GM19240 (cell line): ENCODE measurements around the gene C1QBP.
"Not testable (repeated sequence)": the region's sequence is repeated elsewhere in the genome, so short reads cannot be mapped to it uniquely, and the experiment has no call there.

ENCODE experiments used
- DNase-seq: peaks from one replicate; pipeline ENCODE4 v3.0.0; 2011; ENCODE audit warnings: low spot score; ENCODE audit not compliant: insufficient read length

Gene C1QBP

DNA sequence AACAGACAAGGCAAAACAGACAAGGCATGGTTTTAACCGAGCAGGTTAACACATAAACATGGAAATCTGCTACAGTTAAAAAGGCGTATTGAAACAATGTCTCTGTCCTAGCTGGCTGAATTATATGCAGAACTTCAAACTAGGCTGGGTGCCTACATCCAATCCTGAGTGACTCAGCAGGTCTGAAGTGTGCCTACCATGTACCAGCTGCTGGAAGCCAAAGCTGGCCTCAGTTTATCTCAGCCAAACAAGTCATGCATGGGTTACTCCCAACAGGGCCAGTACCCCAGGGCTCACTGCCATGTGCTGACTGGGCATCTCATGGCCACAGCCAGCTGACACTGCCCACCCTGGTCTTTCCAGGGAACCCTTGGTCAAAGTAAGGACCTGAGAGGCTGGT lies 4.0 kb downstream of the C1QBP start:
- no peak for DNase-seq

DNA sequence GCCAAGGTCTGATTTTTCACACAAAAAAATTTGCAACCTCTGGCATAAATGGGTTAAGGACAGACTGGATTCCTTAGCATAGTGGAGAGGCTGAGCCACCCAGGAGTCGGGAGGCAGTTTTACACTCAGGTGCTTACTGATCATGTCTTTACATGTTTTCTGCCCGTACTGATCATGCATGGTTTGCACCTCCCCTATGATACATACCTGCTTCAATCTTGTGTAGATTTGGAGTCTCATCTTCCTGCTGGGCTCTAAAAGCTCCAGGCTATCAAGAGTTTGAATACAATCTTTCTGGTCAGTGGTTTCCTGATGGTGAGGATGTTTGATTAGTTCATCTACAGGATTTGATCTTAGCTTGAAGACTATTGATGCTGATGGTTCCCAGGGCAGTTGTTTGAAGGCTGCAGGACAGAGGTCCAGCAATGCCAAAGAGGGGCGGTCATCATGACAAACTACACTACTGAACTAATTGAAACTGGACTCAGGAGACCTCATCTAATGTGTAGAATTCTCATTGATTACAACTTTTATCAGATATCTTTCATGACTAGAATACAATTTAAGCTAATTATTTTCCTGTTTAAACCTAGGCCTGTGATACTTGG lies 6.9 kb downstream of the C1QBP start:
- no peak for DNase-seq

DNA sequence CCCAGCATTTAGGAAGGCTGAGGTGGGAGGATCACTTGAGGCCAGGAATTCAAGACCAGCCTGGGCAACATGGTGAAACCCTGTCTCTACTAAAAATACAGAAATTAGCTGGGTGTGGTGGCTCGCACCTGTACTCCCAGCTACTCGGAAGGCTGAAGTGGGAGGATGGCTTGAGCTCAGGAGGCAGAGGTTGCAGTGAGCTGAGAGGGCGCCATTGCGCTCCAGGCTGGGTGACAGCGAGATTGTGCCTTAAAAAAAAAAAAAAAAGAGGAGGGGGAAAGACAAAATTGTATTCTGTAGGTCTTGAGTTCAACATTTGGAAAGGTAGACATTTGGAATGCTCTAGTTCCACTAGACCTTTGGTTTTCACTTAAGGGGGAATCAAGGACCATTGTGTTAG lies 7.7 kb downstream of the C1QBP start:
- DNase-seq: not testable (repeated sequence)

DNA sequence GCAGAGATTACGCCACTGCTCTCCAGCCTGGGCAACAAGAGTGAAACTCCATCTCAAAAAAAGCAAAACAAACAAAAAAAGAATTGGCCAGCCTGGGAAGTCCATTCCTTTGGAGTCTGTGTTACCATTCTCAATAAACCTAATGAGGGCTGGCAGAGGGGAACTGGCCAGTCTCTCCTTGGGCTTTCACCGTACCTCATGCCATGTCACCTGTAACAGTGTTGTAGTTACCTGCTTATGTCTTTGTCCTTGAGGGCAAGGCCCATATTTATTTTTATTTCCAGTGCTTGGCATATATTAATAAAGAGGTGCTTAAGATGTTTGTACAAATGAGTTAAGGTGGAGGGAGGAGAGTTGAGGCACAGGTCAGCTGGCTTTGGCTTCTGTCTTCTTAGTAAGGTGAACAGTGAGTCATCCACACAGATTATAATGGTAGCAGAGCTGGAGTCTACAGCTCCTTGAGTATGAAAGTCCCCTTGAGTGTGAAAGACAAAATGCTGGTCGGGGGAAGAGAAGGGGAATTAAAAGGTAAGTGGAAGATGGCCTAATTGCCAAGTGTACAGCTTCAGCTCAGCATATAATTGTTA lies 8.4 kb downstream of the C1QBP start:
- no peak for DNase-seq

DNA sequence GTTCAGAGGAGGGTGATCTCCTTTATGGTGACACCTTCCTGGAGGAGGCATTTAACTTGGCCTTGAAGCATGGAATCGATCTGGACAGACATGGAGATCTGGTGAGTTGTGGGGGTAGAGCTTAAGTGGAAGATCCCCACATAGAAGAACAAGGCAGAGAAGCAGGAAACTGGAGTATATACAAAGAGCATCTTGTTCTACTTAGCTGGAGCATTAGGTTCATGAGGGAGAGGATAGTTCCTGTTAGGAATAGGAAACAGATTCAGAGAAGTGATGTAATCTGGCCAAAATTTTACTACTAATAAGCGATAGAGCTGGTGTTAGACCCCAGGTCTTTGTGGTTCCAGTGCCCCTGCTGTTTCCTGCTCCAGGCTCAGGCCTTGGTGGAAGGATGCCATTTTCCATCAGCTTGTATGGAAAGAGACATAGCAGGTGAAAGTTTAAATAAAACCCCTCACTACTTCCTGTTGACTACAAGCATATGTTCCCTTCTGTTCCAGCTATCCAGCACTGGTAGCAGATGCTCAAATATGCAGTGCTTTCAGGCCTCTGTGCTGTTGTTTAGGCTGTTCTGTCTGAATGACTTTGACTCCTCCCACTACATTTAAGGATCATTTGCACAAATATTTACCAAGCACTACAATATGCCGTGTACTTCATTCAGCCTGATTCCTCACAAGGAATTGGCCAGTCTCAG lies 9.6 kb downstream of the C1QBP start:
- DNase-seq: no peak

DNA sequence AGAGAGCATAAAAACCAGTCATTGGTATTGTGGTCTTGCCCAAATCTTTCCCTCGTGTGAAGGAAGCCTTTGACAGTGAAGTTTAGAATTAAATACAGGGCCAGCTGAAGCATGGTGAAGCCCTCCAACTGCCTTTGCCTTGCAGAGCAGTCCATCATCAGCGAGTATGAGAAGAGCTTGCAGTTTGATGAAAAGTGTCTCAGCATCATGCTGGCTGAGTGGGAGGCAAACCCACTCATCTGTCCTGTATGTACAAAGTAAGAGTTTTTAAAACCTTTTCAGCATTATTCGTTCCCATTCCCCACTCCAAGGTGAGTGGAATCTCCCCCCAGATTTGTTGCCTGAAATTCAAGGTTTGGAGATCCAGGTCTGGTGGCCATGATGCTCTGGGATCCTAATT lies 13.1 kb downstream of the C1QBP start:
- no peak for DNase-seq

DNA sequence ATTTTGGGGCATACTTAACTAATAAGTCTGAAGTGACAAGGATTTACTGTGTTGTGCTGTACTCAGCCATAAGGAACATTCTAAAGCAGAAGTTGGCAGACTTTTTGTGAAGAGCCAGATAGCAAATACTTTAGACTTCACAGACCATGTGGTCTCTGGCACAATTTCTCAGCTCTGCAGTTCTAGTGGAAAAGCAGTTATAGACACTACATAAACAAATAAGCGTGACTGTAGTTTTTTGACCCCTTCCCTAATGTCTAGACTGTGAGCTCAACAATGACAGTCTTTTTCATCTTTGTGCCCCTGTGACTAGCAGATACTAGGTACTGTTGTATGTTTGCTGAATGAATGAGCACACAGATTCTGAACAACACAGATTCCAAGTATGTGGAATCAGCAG lies 14.0 kb downstream of the C1QBP start:
- no peak for DNase-seq

DNA sequence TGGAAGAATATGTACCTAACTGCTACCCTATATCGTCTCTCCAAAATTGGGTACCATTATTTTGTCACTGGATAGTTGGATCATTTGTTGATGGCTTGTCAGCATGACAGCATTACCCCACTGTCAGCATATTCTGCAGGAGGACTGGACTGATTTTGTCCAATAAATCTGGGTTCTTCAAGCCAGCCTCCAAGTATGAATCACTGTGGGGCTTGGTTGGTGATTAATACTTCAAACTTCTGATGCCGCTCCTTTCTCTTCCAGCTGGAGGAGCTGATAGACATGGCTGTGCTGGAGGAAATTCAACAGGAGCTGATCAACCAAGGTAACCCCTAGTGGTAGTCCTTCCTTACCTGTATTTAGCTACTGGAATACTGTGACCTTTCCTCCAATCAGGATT lies 16.4 kb downstream of the C1QBP start:
- no peak for DNase-seq

DNA sequence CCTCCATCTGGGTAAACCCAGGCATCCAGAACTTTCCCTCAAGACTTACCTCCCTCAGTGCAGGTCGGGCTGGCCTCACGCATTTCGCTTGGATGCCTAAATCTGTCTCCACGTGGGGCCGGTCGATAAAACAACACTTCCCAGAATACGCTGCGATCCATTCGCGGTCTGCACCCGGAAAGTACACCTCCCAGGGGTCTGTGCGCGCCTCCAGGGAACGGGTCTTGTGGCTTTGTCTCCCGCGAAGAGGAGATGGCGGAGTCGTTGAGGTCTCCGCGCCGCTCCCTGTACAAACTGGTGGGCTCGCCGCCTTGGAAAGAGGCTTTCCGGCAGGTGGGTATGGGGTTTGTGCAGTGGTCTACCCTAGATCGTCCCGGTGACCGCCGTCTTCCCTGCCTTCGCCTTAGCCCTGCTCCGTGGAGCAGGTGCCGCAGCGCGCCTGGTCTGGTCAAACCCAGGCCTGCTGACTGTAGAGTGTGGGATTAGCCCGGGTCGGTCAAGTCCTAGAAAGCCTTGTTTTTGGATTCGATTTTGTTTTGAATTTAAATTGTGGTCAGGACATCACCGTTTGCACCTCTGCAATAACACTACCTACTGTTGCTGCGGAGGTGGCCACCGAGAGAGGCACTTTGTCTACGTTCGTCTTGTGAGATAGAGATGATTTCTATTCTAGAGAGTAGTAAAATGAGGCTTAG lies 18.8 kb downstream of the C1QBP start, which contains the start of gene RPAIN:
RPAIN (plus strand) TSS at position 224 of the 695 bp plus-strand sequence; CDS start at position 253, 29 bp downstream.
- peak; percentile 50 for DNase-seq

DNA sequence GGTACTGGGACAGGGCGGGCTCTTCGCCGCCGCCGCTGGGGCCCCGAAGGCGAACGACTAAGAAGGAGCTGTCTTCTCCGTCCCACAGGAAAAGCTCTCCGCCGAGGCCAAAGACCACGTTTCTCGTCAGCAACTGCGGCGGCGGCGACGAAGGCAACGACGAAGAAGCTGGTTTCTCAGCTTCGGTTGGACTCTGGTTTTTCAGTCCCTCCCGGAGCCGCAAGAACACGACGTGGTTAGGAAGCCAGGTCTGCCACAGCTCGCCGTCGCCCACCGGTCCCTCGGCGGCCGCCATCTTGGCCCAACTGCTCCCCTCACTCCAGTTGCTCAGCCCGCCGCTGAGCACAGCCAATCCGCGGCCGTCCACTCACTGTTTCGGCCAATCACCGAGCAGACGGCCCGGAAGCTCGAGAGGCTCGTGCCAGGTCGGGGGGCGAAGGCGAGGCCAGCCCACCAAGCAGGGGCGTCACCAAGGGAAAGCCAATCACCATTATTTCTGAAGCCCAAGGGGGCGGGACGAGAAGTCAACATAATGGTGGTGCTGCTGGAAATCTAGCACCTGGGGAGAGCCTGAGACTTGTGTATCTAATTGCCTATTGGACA lies 19.5 kb downstream of the C1QBP start, which contains the start of gene NUP88:
NUP88 (minus strand) TSS at position 307 of the 603 bp plus-strand sequence; CDS start at position 295, 12 bp downstream.
- DNase-seq: peak; percentile 90

DNA sequence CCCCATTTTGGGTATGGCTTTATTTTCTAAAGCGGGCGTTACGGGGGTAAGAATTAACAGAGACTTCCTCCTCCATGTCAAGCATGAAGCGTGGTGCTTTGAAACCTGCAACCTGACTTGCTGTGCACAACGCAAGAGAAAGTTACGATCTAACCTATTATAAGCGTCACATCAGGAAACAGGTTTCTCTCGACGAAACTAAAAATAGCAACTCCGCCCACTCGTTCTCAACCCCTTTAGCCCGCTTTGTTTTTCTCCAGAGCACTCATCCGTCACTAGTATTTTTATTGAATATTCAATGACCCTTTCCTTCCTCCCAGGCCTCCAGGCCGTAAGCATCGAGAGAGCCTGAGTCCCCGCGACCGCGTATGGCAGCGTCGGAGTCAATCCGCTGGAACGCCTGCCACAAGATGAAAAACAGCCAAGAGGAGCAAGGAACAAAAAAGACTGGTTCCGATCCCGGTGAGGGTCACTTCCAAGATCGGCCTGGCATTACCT lies 20.0 kb downstream of the C1QBP start:
- no peak for DNase-seq

DNA sequence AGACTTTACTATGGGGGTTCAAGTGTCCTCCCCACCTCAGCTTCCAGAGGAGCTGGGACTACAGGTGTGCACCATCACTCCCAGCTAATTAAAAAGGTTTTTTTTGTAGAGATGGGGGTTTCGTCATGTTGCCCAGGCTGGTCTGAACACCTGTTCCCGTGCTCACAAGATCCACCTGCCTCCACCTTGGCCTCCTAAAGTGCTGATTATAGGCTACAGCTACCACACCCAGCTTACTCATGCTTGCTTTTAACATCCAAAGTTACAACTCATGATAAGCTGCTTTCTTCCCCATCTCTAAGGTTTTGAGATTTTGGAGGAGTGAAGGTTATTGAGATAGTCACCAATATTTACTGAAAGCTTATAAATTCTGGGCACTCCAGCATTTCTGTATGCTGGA lies 22.1 kb downstream of the C1QBP start:
- DNase-seq: no peak

DNA sequence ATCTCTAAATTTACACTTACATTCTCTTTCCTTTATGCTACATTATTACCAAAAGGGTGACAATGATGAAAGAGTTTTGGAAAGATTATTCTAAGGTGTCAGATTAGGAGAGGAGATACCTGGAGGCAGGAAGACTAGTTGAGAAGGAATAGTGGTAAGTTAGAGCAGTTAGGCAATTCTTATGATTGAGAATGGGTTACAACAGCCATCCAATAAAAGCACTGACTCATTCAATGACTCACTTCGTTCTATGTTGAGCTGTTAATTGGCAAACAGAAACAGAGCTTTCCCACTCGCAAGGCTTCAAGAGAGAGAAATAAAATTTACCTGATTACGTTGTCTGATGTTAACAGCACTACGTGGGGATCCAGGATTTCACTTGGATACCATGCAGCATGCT lies 25.3 kb downstream of the C1QBP start:
- no peak for DNase-seq

DNA sequence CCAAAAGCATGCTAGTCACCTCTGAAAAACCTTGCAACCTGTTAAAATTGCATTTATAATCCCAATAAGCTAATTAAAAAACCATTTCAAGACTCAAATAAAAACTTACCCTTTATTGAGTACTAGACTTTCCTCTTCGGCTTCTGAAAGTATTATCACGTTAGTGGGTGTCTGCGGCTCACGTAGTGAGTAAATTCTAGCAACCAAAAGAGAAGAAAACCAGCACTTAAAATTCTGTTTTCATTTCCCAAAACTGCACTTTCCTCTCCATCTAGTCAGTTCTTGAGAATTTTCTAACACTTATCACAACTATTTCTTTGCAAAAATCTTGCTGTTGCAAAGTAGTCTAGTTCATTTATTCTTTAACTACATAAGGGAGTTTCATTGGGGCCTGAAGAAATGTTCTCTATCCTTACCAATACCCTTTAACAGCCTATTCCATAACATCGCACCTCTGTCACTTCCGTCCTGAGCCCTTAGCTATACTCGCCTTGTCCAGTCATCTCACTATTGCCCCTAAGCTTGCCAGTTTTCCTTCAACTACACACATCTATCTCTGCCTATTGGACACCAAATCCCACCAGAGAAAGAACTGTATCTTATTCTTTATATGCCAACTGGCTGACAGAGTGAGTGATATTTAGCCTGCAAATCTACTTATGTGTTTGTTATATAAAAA lies 28.2 kb downstream of the C1QBP start:
- no peak for DNase-seq

DNA sequence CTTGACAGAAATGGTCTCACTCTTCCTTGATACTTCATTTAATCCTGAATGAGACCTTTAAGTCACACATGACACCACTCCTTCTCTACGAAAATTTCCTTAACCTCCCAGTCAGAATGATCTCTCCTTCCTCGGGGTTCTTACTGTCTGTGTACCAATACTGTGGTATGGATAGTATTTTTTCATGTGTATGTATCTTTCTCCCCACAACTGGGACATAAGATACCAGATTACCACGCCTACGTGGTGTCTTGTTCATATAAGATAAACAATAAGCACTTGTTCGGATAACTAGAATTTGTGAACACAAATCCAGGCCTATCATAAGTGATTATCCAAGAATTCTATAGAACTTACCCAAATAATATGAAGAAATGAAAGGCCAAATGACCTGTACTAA lies 30.8 kb downstream of the C1QBP start:
- no peak for DNase-seq

DNA sequence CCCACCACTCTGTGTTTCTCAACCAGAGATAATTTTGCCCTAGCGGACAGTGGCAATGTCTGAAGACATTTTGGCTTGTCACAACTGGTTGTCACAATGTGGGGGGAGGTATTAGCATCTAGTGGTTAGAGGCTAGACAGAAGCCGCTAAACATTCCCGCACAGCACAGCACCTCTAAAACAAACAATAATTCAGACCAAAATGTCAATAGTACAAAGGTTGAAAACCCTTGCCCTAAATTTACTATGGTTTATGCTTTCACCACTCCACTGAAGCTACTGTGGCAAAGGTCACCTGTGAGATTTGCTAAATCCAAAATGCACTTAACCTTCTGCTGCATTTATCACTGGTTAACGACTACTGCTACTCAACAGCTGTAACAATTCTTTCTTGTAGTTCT lies 33.6 kb downstream of the C1QBP start:
- no peak for DNase-seq

DNA sequence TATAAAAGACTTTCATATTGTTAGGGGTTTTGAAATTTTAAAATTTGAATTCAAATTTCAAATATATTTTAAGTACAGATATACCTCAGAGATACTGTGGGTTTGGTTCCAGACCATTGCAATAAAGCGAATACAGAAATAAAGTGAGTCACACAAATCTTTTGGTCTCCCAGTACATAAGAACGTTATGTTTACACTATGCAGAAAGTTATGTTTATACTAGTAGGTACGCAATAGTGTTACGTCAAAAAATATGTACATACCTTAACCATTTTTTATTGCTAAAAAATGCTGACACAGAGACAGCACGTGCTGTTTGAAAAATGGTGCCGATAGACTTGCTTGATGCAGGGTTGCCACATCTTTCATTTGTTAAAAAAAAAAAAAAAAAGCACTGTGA lies 39.2 kb downstream of the C1QBP start:
- no peak for DNase-seq

DNA sequence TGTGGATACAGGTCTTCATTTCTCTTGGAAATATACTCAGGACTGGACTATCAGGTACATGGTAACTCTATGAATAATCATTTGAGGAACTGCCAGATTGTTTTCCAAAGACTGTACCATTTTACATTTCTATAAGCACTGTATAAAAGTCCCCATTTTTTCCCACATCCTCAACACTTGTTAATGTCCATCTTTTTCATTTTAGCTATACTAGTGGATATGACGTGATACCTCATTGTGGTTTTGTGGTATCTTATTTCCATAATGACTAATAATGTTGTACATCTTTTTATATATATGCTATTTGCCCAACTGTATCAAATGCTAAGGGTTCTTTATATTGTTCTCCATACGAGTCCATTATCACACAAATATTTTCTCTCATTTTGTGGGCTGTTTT lies 42.3 kb downstream of the C1QBP start:
- no peak for DNase-seq

DNA sequence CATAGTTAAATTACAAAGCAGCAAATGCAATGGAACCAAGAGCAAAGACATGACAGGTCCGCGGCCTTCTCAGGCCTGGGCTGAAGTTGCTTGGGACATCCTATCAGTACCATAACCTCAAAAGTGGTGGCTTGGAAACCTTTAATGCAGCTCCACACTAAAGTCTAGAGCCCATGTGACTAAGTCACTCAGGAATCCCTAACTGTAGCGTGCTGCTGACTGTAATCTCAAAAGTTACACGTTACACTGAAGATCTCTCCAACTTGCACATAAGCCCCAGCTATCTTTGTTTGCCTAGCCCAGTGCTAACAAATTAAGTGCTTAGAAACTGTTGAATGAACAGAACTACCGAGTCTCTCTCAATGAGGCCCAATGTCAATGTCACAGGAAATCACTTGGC lies 47.3 kb downstream of the C1QBP start:
- DNase-seq: no peak
